HG02970 (cell line): ENCODE data around the gene ZNF280A.
"Not testable (repeated sequence)": the region's sequence is repeated elsewhere in the genome, so short reads cannot be mapped to it uniquely, and the experiment has no call there.

Experiments
- ATAC-seq: cut with Tn5 transposase; IDR thresholded peaks from one replicate; pipeline ENCODE4 v1.9.1; 2021; ENCODE audit warnings: mild to moderate bottlenecking, moderate library complexity, moderate number of reproducible peaks; ENCODE audit not compliant: unreplicated experiment, low FRiP score

ZNF280A gene

GRCh38 chr22:22478470-22478869 is 41.6 kb downstream of the ZNF280A start:
- ATAC-seq, result no peak

- no peak for ATAC-seq
These were observed 45.3 kb downstream of the ZNF280A start for GRCh38 chr22:22474733-22475132.

GRCh38 chr22:22471104-22471503 is 49.0 kb downstream of the ZNF280A start:
- ATAC-seq, result not testable (repeated sequence)

DNA sequence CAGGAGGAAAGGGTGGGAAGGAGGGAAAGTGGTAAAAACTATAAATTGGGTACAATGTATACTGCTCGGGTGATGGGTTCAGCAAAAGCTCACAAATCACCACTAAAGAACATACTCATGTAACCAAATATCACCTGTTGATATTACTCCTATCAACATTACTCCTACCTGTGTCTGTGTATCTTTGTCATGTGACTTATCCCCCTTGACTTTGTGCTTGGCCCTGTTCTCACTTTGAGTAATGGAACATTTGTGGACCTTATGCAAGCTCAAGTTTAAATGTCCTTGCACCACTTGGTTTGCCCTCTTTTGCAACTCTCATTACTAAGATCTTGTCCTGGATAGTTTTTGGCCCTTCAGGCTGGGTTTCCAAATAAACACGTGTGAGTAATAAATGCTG is 50.5 kb downstream of the ZNF280A start:
- no peak for ATAC-seq

- ATAC-seq, result not testable (repeated sequence)
These were observed 51.1 kb downstream of the ZNF280A start for GRCh38 chr22:22468794-22469469.

GRCh38 chr22:22467112-22467511 is 53.0 kb downstream of the ZNF280A start:
- no peak for ATAC-seq

DNA sequence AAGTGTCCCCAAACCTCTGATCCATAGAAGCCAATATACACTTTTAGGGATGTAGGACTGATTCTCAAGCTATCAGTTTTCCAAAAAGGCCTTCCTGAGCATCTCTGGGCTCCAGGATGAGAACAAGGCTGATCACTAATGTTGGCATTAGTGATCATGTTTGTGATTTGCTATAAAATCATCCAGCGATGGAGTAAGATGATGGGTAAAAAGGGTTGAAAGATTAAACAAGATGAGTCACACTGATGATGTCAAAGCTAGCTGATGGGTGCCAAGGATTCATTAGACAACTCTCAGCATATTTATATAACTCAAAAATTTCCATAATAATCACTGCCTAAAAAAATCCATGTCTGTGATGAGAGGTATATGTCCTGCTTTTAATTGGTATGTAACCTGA is 54.3 kb downstream of the ZNF280A start:
- ATAC-seq, result no peak

- no peak for ATAC-seq
These were observed 54.9 kb downstream of the ZNF280A start for GRCh38 chr22:22465094-22465602.

- no peak for ATAC-seq
These were observed 55.5 kb downstream of the ZNF280A start for GRCh38 chr22:22464541-22465054.

DNA sequence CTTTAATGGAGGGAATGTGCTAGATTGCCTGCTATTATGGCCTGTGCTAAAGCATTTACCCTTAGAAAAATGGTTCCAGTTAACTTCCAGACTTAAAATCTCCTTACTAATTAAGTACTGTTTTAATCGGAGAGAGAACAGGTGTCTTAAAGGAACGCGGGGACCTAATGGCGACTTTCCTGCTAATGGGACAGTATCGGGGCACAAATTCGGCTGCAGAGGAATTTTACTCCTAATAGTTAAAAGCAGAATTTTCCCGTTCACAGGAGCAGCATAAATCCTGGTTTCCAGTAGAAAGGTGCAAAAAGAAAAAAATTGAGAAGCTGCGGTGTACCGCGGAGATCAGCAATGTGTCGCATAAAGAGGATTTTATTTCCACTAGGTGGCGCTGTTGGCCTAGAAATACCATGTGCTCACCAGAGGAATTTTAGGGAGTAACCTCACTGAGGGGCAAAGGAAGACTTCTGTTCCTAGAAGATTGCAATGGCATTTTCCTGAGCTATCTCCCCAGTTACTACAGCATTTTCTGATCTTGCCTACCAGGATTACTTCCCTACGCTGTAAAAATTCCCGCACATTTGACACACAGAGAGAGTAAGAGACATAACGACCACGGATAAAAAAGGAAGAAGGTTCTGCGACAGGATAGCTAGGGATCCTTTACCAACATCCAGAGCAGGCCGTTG is 56.1 kb downstream of the ZNF280A start:
- ATAC-seq, result no peak
